ENCODE results near the gene FRMD4A.

GRCh38 chr10:13960603-13961002 lies 370.1 kb downstream of the FRMD4A start:
- TF ChIP-seq CTCF (IDR thresholded peaks at IDR 0.05) (no peak), POLR2AphosphoS5 (IDR thresholded peaks at IDR 0.05) (no peak), EP300 (IDR thresholded peaks at IDR 0.05) (no peak), POLR2A (IDR thresholded peaks at IDR 0.05) (no peak)
